ENCODE results near the gene INSIG1. TPM values are rescaled to one million over a fixed set of nuclear protein-coding genes. Genes with fewer than 3 reads are reported as not detected.

INSIG1 gene
- total and polyA plus RNA-seq, 2 of the 4 experiments (the other 2 are of a cell fraction): 19.0 to 26.0 TPM

DNA sequence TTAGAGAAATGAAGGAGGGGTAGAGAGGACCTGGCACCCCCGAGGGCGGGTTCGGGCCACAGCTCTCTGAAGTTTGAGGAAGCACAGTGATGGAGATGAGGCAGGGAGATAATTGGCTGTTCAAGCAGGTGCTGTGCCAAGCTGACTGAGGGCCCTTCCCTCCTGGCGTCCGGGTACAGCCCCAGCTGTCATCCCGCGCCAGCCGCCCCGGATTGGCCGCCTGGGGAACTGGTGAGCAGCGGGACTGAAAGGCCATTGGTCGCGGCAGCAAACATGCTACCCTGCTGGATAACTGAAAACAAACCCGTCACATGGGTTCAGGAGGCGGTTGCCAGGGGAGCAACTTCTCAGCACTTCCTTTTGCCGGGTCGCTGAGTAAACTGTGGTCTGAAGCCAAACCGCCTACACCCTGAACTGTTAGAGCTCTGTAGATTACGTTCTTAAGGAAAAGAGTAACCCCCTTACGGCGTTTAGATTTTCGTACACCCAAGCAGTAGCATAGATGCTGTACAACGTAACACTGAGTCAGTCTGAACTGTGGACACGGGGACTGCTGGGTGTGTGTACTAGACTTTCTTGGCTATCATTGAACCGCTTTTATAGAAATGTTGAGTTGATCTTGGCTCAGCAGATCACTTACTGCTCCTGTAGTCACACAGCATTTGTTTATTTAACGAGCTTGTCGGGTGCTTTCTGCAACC, 1.3 kb downstream of the INSIG1 start:
- Histone ChIP-seq H3K9me3 (ENCODE audit: control insufficient read depth, insufficient read depth, low read length) (no peaks in the 10 kb centered on the region), H4K8ac (ENCODE audit: low read depth in 2 of 2, low read length in 2 of 2) (no peak overlapping the region), H3K56ac (ENCODE audit: extremely low read depth, insufficient read depth, low read length) (no peak overlapping the region), H2BK15ac (ENCODE audit: low read depth, low read length) (no peak overlapping the region), H4K5ac (ENCODE audit: low read depth, low read length) (no peak overlapping the region), H3K36me3 (ENCODE audit: control insufficient read depth, insufficient read depth, low read length) (peaks cover 6% of the 10 kb centered on the region; the same call in 1 of the 2 replicates), H2AFZ (replicated peaks; ENCODE audit: low read length, poor library complexity) (peak overlapping the region; percentile 85), H3K23ac (ENCODE audit: low read depth, low read length) (peak overlapping the region; percentile 69; the same call in 1 of the 2 replicates), H3K4me3 (ENCODE audit: insufficient read depth, low read depth, low read length) (peak overlapping the region; percentile 55), H2AK5ac (ENCODE audit: low read depth, low read length) (no peak overlapping the region), H3K27me3 (ENCODE audit: control insufficient read depth, insufficient read depth, low read length) (no peaks in the 10 kb centered on the region), H4K20me1 (ENCODE audit: insufficient read depth, low read length) (peaks cover 18% of the 10 kb centered on the region), H2BK5ac (ENCODE audit: low read depth, low read length, poor library complexity, severe bottlenecking) (no peak overlapping the region), H4K91ac (ENCODE audit: insufficient read depth, low read depth, low read length) (no peak overlapping the region), H2BK20ac (ENCODE audit: low read depth, low read length) (no peak overlapping the region), H3K4ac (ENCODE audit: low read depth, low read length) (no peak overlapping the region), H3K18ac (ENCODE audit: low read depth, low read length) (no peak overlapping the region), H2AK9ac (replicated peaks; ENCODE audit: low read depth, low read length, poor library complexity) (peak overlapping the region; percentile 90), H3K9ac (ENCODE audit: low read depth, low read length) (no peak overlapping the region), H3K14ac (replicated peaks; ENCODE audit: low read depth, low read length) (0 out of 2 replicates have a peak overlapping the region, but pooled peaks have one; percentile 66), H3K4me1 (ENCODE audit: control insufficient read depth, insufficient read depth, low read length) (peaks cover 4% of the 10 kb centered on the region), H3K79me1 (ENCODE audit: low read depth in 1 of 2, low read length in 2 of 2) (peaks cover 9 to 38% of the 10 kb centered on the region in 2 experiments; a peak in 3 of 4 replicates), H3K4me2 (ENCODE audit: low read depth, low read length) (peak overlapping the region; percentile 87), H2BK120ac (ENCODE audit: low read depth, low read length) (no peak overlapping the region), H3K27ac (ENCODE audit: insufficient read depth, low read length) (no peak overlapping the region), H3K9me1 (ENCODE audit: insufficient read depth, low read length) (peaks cover 15% of the 10 kb centered on the region)
- intact Hi-C loops (cut with micrococcal nuclease) (loop anchor here (1.0 to 10.0 kb wide), 3 partner anchors 109 to 232 kb away; partner anchors contain the start of gene EN2), dilution Hi-C loops (cut with HindIII; ENCODE audit: low sequenced_read_pairs, unreplicated experiment) (no loop called here), in situ Hi-C loops (cut with MboI; ENCODE audit: low sequenced_read_pairs) (loop anchor here (5.0 kb wide), 1 partner anchor 92 kb away; no protein-coding TSS in a partner anchor)
- ChIA-PET POLR2A (ENCODE audit: unreplicated experiment) (interaction anchor here (0.6 kb wide), 1 partner anchor 101 kb away, joined by 4 read pairs; no protein-coding TSS in a partner anchor), CTCF (interaction anchor here (1.1 to 2.7 kb wide), 2 partner anchors 46 to 109 kb away, joined by 3 to 15 read pairs; no protein-coding TSS in a partner anchor)
- DNase-seq (peak; percentile 98), ATAC-seq (ENCODE audit: low read depth) (peak; percentile 69)
- BruUV-seq (replicated peaks): no TSS peak
- WGBS, 2 experiments (ENCODE audit: extremely low coverage in 2 of 2, insufficient read length in 1 of 2): 0% methylated on average over 8 of the region's 27 CpGs; no CpG with 5 or more reads in 1 of the 2 experiments
- TF ChIP-seq MAFK (IDR thresholded peaks at IDR 0.05; ENCODE audit: low read depth, low read length) (no peak), CHD1 (IDR thresholded peaks at IDR 0.05; ENCODE audit: low read depth, low read length) (no peak), RAD21 (IDR thresholded peaks at IDR 0.05; ENCODE audit: low read length) (no peak), MAZ (IDR thresholded peaks at IDR 0.05; ENCODE audit: borderline replicate concordance, low read depth, low read length) (peak; percentile 59; the same call in 1 of the 2 replicates), BHLHE40 (IDR thresholded peaks at IDR 0.05; ENCODE audit: low read depth, low read length) (no peak), CEBPB (IDR thresholded peaks at IDR 0.05; ENCODE audit: low read depth, low read length) (no peak), RCOR1 (IDR thresholded peaks at IDR 0.05; ENCODE audit: insufficient replicate concordance, low read length) (peak; percentile 32), NFE2L2 (IDR thresholded peaks at IDR 0.05; ENCODE audit: low read depth, low read length) (no peak), RFX5 (IDR thresholded peaks at IDR 0.05; ENCODE audit: low read depth, low read length) (peak; percentile 63; the same call in 1 of the 2 replicates), MXI1 (IDR thresholded peaks at IDR 0.05; ENCODE audit: borderline replicate concordance, low read depth, low read length) (peak; percentile 71; the same call in 1 of the 2 replicates)
- TF ChIP-seq, protein P1, sequence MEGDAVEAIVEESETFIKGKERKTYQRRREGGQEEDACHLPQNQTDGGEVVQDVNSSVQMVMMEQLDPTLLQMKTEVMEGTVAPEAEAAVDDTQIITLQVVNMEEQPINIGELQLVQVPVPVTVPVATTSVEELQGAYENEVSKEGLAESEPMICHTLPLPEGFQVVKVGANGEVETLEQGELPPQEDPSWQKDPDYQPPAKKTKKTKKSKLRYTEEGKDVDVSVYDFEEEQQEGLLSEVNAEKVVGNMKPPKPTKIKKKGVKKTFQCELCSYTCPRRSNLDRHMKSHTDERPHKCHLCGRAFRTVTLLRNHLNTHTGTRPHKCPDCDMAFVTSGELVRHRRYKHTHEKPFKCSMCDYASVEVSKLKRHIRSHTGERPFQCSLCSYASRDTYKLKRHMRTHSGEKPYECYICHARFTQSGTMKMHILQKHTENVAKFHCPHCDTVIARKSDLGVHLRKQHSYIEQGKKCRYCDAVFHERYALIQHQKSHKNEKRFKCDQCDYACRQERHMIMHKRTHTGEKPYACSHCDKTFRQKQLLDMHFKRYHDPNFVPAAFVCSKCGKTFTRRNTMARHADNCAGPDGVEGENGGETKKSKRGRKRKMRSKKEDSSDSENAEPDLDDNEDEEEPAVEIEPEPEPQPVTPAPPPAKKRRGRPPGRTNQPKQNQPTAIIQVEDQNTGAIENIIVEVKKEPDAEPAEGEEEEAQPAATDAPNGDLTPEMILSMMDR (conservative IDR thresholded peaks at IDR 0.05; ENCODE audit: low read depth, low read length): no peak
- TF ChIP-seq, protein P2, sequence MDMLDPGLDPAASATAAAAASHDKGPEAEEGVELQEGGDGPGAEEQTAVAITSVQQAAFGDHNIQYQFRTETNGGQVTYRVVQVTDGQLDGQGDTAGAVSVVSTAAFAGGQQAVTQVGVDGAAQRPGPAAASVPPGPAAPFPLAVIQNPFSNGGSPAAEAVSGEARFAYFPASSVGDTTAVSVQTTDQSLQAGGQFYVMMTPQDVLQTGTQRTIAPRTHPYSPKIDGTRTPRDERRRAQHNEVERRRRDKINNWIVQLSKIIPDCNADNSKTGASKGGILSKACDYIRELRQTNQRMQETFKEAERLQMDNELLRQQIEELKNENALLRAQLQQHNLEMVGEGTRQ (IDR thresholded peaks at IDR 0.05; ENCODE audit: low read depth, low read length): peak; percentile 90
- TF ChIP-seq, protein P3, sequence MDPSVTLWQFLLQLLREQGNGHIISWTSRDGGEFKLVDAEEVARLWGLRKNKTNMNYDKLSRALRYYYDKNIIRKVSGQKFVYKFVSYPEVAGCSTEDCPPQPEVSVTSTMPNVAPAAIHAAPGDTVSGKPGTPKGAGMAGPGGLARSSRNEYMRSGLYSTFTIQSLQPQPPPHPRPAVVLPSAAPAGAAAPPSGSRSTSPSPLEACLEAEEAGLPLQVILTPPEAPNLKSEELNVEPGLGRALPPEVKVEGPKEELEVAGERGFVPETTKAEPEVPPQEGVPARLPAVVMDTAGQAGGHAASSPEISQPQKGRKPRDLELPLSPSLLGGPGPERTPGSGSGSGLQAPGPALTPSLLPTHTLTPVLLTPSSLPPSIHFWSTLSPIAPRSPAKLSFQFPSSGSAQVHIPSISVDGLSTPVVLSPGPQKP (IDR thresholded peaks at IDR 0.05; ENCODE audit: borderline replicate concordance, low read depth, low read length): no peak

Measured in IMR-90 (cell line).